Gastroesophageal sphincter (tissue), 4 donors: ENCODE results near the gene TMTC1. TPM values are rescaled to one million over a fixed set of nuclear protein-coding genes. Genes with fewer than 3 reads are reported as not detected.
"Not testable (repeated sequence)": the region's sequence is repeated elsewhere in the genome, so short reads cannot be mapped to it uniquely, and the experiment has no call there.

Experiments used
- ATAC-seq: fragments of 150-250 bp; one replicate; pipeline ENCODE4 v1.9.1; 2016; ENCODE audit warnings: mild to moderate bottlenecking, moderate library complexity
- H3K27ac ChIP-seq, 4 donors: fragments of 200-600 bp; sonication (generic) in 3 of 4; 1 replicate in 3 of 4; 2 replicates in 1 of 4; pipeline ENCODE4 v1.5.1; 2016 to 2019
- H3K27me3 ChIP-seq: fragments of 200-600 bp; sonication (generic); one replicate; pipeline ENCODE4 v1.5.1; 2019
- H3K36me3 ChIP-seq, 2 donors: fragments of 200-600 bp; sonication (generic); one replicate each; pipeline ENCODE4 v1.5.1; 2019; ENCODE audit warnings: control low read depth in 1 of 2
- H3K4me1 ChIP-seq, 3 donors: fragments of 200-600 bp; sonication (generic); 1 replicate in 2 of 3; 2 replicates in 1 of 3; pipeline ENCODE4 v1.5.1; 2016 to 2019; ENCODE audit warnings: control low read depth in 2 of 3
- H3K4me3 ChIP-seq, 2 donors: fragments of 200-600 bp; sonication (generic); one replicate each; pipeline ENCODE4 v1.5.1; 2019; ENCODE audit warnings: mild to moderate bottlenecking in 1 of 2, moderate library complexity in 1 of 2
- H3K9me3 ChIP-seq, 3 donors: fragments of 200-600 bp; sonication (generic); one replicate each; pipeline ENCODE4 v1.5.1; 2017 to 2019; ENCODE audit warnings: control low read depth in 2 of 3
- CTCF ChIP-seq, 4 experiments: fragments of 200-600 bp in 2 of 4; fragments of 450-650 bp in 2 of 4; sonication (generic) in 1 of 4; IDR thresholded peaks; one replicate each; pipeline ENCODE4 v1.5.1; 2017 to 2019; ENCODE audit warnings: antibody characterized with exemption in 4 of 4, mild to moderate bottlenecking in 2 of 4, moderate library complexity in 2 of 4
- EP300 ChIP-seq: sonication (generic); formaldehyde crosslinking; IDR thresholded peaks from one replicate; pipeline ENCODE4 v1.6.1; 2017; ENCODE audit warnings: antibody characterized with exemption, mild to moderate bottlenecking
- POLR2A ChIP-seq, 2 donors: fragments of 450-650 bp; IDR thresholded peaks; one replicate each; pipeline ENCODE4 v1.6.1; 2017; ENCODE audit warnings: antibody characterized with exemption in 2 of 2, mild to moderate bottlenecking in 2 of 2, moderate library complexity in 1 of 2
- POLR2AphosphoS5 ChIP-seq: sonication (generic); formaldehyde crosslinking; IDR thresholded peaks from one replicate; pipeline ENCODE4 v1.6.1; 2017; ENCODE audit warnings: antibody characterized with exemption
- WGBS, 2 donors: methylation state at CpG; one replicate each; pipeline ENCODE4 v1.1.5; 2018; ENCODE audit warnings: low coverage in 1 of 2; 5-methylcytosine and 5-hydroxymethylcytosine counted together
- total RNA-seq, 4 donors: library from RNA; depleted of rRNA; stranded (reverse); fragments of >200 nt; gene quantifications; one replicate each; pipeline ENCODE4 v1.1.0, GENCODE V29; 2016

TMTC1 gene
- 100 to 1,000 TPM in 3 of 4 donors, 10 to 100 TPM in 1; 94.0 to 190 (median 117) TPM for total RNA-seq

DNA sequence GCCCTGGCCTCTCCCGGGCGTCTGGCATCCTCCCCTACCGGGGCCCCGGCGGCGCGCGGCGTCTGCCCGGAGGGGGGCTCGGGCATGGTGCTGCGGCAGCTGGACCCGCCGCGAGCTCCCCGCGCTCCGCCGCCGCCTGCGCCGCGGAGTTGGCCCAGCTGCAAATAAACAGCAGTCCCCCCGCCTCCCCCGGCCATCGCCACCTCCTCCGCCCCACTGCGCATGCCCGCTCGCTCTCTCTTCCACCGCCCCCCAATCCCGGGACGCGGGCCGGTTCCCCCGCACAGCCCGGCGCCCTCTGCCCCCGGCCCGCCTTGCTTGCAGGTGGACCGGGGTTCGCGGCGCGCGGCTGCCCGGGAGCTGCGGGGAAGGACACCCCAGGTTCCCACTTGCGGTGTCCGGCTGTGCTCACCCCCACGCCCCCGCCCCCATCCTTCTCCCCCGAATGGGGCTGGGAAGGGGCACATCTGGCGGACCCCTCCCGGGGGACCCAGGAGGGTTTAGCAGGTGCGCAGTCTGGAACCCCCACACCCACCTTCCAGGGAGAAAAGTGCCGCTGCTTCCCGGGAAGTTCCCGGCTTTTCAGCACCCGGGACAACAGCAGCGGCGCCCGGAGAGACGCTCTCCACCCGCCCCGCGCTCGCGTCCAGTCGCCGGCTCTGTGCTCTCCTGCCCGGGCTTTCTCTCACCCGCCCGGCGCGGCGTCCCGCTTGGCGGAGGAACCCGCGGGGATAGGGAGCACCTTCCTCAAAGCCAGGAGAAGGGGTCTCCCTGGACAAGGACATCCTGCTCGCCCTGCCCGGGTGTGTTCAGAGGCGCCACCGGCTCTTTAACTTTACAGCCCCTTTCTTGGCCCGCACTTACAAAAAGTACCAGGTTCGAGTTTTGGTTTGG is at the start of gene TMTC1:
TSS of gene TMTC1 (minus strand) at position 170 of the 894 bp plus-strand sequence. CDS start 191 bp downstream, outside the sequence.
- Histone ChIP-seq H3K27me3 (no peaks in the 10 kb centered on the region), H3K36me3 (no peaks in the 10 kb centered on the region), H3K4me1 (peaks cover 0 to 28% (median 0%) of the 10 kb centered on the region in 3 donors), H3K27ac (peak within 1 kb of the TSS; percentile 59 to 93 (median 86)), H3K4me3 (peak within 1 kb of the TSS; percentile 81 to 98), H3K9me3 (peaks cover 0 to 3% (median 0%) of the 10 kb centered on the region in 3 donors)
- TF ChIP-seq CTCF (IDR thresholded peaks at IDR 0.05) (peak in 1 of 4 experiments; percentile 13), POLR2A (IDR thresholded peaks at IDR 0.05) (peak; percentile 34 to 57), EP300 (no peak)
- WGBS, 2 donors, result 2 to 4% methylated on average over 5 to 6 of the region's 87 CpGs
- ATAC-seq, result peak; percentile 83

DNA sequence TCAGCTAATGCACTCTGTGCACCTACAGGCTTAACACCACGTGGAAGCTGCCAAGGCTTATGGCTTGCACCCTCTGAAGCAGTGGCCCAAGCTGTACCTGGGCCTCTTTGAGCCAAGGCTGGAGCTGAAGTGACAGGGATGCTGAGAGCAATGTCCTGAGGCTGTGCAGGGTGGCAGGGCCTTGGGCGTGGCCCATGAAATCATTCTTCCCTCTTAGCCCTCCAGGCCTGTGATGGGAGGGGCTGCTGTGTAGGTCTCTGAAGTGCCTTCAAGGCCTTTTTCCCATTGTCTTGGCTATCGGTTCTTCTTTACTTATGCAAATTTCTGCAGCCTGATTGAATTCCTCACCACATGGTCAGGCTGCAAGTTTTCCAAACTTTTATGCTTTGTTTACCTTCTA is 47.4 kb upstream of the TMTC1 start:
- Histone ChIP-seq H3K4me3 (no peak overlapping the region), H3K27me3 (no peaks in the 10 kb centered on the region), H3K27ac (no peak overlapping the region), H3K36me3 (no peaks in the 10 kb centered on the region), H3K9me3 (peaks cover 0 to 17% (median 0%) of the 10 kb centered on the region in 3 donors), H3K4me1 (no peaks in the 10 kb centered on the region)
- TF ChIP-seq POLR2AphosphoS5 (no peak), EP300 (no peak)
- no peak for ATAC-seq
- 90 to 100% methylated on average over 2 of the region's 3 CpGs for WGBS, 2 donors

DNA sequence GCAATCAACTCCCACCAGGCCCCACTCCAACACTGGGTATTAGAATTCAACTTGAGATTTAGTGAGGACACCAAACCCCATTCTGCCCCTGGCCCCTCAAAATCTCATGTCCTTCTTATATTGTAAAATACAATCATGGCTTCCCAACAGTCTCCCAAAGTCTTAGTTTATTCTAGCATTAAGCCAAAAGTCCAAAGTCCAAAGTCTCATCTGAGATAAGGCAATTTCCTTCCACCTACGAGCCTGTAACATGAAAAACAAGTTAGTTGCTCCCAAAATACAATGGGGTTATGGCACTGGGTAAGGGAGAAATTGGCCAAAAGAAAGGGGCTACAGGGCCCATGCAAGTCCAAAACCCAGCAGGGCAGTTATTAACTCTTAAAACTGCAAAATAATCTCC is 46.6 kb upstream of the TMTC1 start:
- TF ChIP-seq POLR2A (IDR thresholded peaks at IDR 0.05) (no peak), EP300 (no peak), CTCF (IDR thresholded peaks at IDR 0.05) (no peak), POLR2AphosphoS5 (no peak)
- no peak overlapping the region for H3K27ac ChIP-seq
- 38% methylated on average over 1 of the region's 1 CpG; no CpG with 5 or more reads in 1 of the 2 donors for WGBS, 2 donors
- no peaks in the 10 kb centered on the region for H3K4me1 ChIP-seq
- no peak for ATAC-seq
- no peak overlapping the region for H3K4me3 ChIP-seq
- H3K36me3 ChIP-seq, result no peaks in the 10 kb centered on the region
- H3K27me3 ChIP-seq, result no peaks in the 10 kb centered on the region
- peaks cover 0 to 13% (median 0%) of the 10 kb centered on the region in 3 donors for H3K9me3 ChIP-seq

GRCh38 chr12:29818916-29819623 is 35.3 kb upstream of the TMTC1 start:
- peak; percentile 55 for ATAC-seq
- TF ChIP-seq CTCF (IDR thresholded peaks at IDR 0.05) (no peak), POLR2AphosphoS5 (no peak), POLR2A (IDR thresholded peaks at IDR 0.05) (no peak), EP300 (no peak)
- WGBS, 2 donors, result 67 to 83% methylated on average over 1 to 2 of the region's 2 CpGs
- Histone ChIP-seq H3K9me3 (no peaks in the 10 kb centered on the region), H3K4me3 (no peak overlapping the region), H3K27ac (no peak overlapping the region), H3K27me3 (no peaks in the 10 kb centered on the region), H3K36me3 (no peaks in the 10 kb centered on the region), H3K4me1 (no peaks in the 10 kb centered on the region)

GRCh38 chr12:29816874-29817725 is 33.4 kb upstream of the TMTC1 start:
- TF ChIP-seq CTCF (IDR thresholded peaks at IDR 0.05) (no peak), POLR2A (IDR thresholded peaks at IDR 0.05) (no peak), POLR2AphosphoS5 (no peak), EP300 (no peak)
- H3K9me3 ChIP-seq, result no peaks in the 10 kb centered on the region
- H3K27ac ChIP-seq, result no peak overlapping the region
- no peaks in the 10 kb centered on the region for H3K36me3 ChIP-seq
- no peaks in the 10 kb centered on the region for H3K4me1 ChIP-seq
- H3K4me3 ChIP-seq, result no peak overlapping the region
- 72 to 75% methylated on average over 2 of the region's 2 CpGs for WGBS, 2 donors
- no peak for ATAC-seq
- H3K27me3 ChIP-seq, result no peaks in the 10 kb centered on the region

DNA sequence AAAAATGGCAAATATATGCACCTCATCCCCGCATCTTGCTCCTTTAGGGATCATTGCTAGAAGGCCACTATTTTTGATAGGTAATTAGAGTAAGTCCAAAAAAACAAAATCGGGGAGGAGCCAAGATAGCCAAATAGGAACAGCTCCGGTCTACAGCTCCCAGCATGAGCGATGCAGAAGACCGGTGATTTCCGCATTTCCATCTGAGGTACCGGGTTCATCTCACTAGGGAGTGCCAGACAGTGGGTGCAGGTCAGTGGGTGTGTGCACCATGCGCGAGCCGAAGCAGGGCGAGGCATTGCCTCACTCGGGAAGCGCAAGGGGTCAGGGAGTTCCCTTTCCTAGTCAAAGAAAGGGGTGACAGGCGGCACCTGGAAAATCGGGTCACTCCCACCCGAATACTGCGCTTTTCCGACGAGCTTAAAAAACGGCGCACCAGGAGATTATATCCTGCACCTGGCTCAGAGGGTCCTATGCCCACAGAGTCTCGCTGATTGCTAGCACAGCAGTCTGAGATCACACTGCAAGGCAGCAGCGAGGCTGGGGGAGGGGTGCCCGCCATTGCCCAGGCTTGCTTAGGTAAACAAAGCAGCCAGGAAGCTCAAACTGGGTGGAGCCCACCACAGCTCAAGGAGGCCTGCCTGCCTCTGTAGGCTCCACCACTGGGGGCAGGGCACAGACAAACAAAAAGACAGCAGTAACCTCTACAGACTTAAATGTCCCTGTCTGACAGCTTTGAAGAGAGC is 26.0 kb upstream of the TMTC1 start:
- H3K9me3 ChIP-seq, ATAC-seq, H3K4me3 ChIP-seq, H3K27ac ChIP-seq, H3K36me3 ChIP-seq, H3K4me1 ChIP-seq, H3K27me3 ChIP-seq: not testable (repeated sequence)
- WGBS, 2 donors, result 92 to 97% methylated on average over 5 to 7 of the region's 24 CpGs
